ENCODE results near the gene CHCHD6.

GRCh38 chr3:126685493-126685892 is 18.5 kb upstream of the CHCHD6 start:
- no peak for TF ChIP-seq SIN3A (IDR thresholded peaks at IDR 0.05; ENCODE audit: borderline replicate concordance, insufficient read depth, low read length)
- no peak for TF ChIP-seq POLR2AphosphoS5 (IDR thresholded peaks at IDR 0.05; ENCODE audit: low read depth, low read length)
- TF ChIP-seq REST (IDR thresholded peaks at IDR 0.05; ENCODE audit: insufficient read depth in 1 of 2, low read depth in 2 of 2, low read length in 2 of 2) = no peak
